A549 treated with dexamethasone at 1 μM for 4 hours (cell line): ENCODE results near the gene PXK. TPM values are rescaled to one million over a fixed set of nuclear protein-coding genes. Genes with fewer than 3 reads are reported as not detected.

Experiments used
- total RNA-seq: library from RNA; stranded (reverse); fragments of 200-300 nt; extraction: Qiagen RNA extraction; gene quantifications from 5 replicates; pipeline ENCODE4 v1.2.3, GENCODE V29; 2022

PXK gene
- 3.8 to 6.5 TPM (median 5.9 TPM) in 5 replicates for total RNA-seq

GRCh38 chr3:58332575-58333188 lies at the start of gene PXK:
Gene PXK, plus strand, starts transcription at chr3:58332892. Its CDS starts 97 bp downstream, at chr3:58332989.

GRCh38 chr3:58305882-58306711 lies 26.6 kb upstream of the PXK start, which contains the start of the genes HTD2 and RPP14:
Gene HTD2, plus strand, starts transcription at chr3:58306520. Its CDS starts 11,094 bp downstream, at chr3:58317614.
Gene RPP14, plus strand, starts transcription at chr3:58306245. Its CDS starts 4,085 bp downstream, at chr3:58310330.

DNA sequence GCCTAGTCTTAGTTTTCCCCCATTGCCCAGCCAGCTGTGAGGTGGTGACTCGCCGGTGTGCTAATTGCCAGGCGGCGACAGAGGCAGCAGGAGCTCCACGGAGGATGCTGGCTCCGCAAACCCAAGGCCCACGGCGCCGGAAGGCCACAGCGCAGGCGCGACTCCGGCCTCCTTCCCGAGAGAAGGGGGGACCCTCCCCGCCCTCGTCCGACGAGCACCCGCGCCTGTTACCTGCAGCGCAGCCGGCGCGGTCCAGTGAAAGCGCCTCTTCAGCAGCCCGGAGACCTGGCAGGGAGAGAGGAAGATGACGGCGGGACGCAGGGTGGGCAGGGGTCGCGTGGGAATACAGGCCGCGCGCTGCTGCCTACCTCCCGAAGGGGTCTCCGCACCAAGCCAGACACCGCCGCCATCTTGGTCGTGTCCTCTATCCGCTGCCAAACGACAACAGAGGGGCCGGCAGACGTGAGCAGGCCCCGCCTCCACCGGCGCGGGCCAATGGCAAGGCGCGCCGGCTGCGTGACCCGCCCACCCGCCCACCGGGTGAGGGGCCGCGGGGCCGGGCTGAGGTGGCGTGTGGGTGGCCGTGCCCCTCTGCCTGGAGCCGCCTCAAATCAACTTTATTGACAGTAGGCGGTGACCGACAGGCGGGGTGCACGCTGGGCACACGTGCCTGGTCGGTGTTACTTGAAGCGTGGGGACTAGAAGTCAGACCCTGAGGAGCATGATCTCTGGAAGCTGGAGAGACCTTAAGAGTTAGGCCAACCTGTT lies 100.9 kb downstream of the PXK start, which contains the start of gene PDHB:
Gene PDHB, minus strand, starts transcription at position 433 of the 768 bp plus-strand sequence. Its CDS starts 23 bp downstream, at position 410.

Other genes with a start within 250 kb of the PXK start
- 0.10 to 0.15 TPM (median 0.11 TPM) in 4 of 5 replicates, not detected in the other for gene DNASE1L3, start 121.9 kb upstream of the PXK start, total RNA-seq
- 9.3 to 12.0 TPM (median 11.4 TPM) in 5 replicates for gene ABHD6, start 95.1 kb upstream of the PXK start, total RNA-seq
- gene RPP14, start 26.6 kb upstream of the PXK start, total RNA-seq: 11.1 to 13.0 TPM (median 11.6 TPM) in 5 replicates
- 6.4 to 7.4 TPM (median 6.9 TPM) in 5 replicates for gene HTD2, start 26.4 kb upstream of the PXK start, total RNA-seq
- gene PDHB, start 100.9 kb downstream of the PXK start, total RNA-seq: 52.3 to 59.1 TPM (median 56.3 TPM) in 5 replicates
- 6.5 to 7.4 TPM (median 7.2 TPM) in 5 replicates for gene KCTD6, start 159.2 kb downstream of the PXK start, total RNA-seq
- 6.0 to 9.0 TPM (median 7.1 TPM) in 5 replicates for gene ACOX2, start 204.3 kb downstream of the PXK start, total RNA-seq
- 0.37 to 0.54 TPM (median 0.46 TPM) in 5 replicates for gene FAM107A, start 244.5 kb downstream of the PXK start, total RNA-seq